Lower leg skin (tissue), 4 donors: ENCODE results near the gene RASSF5. TPM values are rescaled to one million over a fixed set of nuclear protein-coding genes. Genes with fewer than 3 reads are reported as not detected.

Experiments
- DNase-seq, 2 donors: peaks; one replicate each; pipeline ENCODE4 v3.0.0-alpha.2; 2019; ENCODE audit warnings: low spot score in 2 of 2
- H3K4me3 ChIP-seq: fragments of 200-600 bp; sonication (generic); 2 replicates; pipeline ENCODE4 v1.5.1; 2017; ENCODE audit warnings: mild to moderate bottlenecking, low read depth; ENCODE audit not compliant: poor library complexity, severe bottlenecking
- POLR2A ChIP-seq, 2 donors: fragments of 450-650 bp; IDR thresholded peaks; one replicate each; pipeline ENCODE4 v1.6.1; 2016 to 2017; ENCODE audit warnings: antibody characterized with exemption in 2 of 2, mild to moderate bottlenecking in 1 of 2, moderate library complexity in 1 of 2
- WGBS, 2 donors: methylation state at CpG; one replicate each; pipeline ENCODE4 v1.1.5; 2018; 5-methylcytosine and 5-hydroxymethylcytosine counted together
- intact Hi-C: fragments of 100-400 bp; cut with DNase I; formaldehyde crosslinking; loops from one replicate; pipeline ENCODE4 v1.15.0; 2023; ENCODE audit warnings: low total_unique reads
- total RNA-seq, 4 donors: library from RNA; depleted of rRNA; stranded (reverse); fragments of >200 nt; gene quantifications; one replicate each; pipeline ENCODE4 v1.1.0, GENCODE V29; 2016
- TF ChIP-seq, protein P1 (sequence below), 3 donors: fragments of 450-650 bp; IDR thresholded peaks; one replicate each; pipeline ENCODE4 v1.5.1; 2016; ENCODE audit warnings: antibody characterized with exemption in 3 of 3, mild to moderate bottlenecking in 3 of 3, moderate library complexity in 2 of 3

The RASSF5 gene
- total RNA-seq, 4 donors from 2014 or later = 81.3 to 102 (median 86.1) TPM

DNA sequence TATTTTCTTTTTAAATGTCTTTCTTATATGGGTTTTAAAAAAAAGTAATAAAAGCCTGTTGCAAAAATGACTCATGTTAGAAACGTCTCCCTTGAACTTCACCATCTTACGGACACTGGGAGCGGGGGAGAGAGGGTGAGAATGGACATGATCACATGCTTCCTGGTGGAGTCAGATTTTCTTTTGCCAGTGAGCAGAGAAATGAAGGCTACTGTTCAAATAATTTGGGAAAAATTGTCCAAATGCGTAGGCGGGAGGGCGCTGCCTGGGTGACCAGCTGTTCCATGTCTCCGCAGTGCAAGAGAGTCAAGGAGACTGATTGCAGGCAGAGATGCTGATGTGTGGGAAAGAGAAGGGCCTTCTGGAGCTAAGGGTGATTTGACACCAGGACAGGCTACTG is 81.9 kb downstream of the RASSF5 start:
- H3K4me3 ChIP-seq = no peak overlapping the region
- no peak for DNase-seq
- 66 to 71% methylated on average over 7 of the region's 7 CpGs for WGBS, 2 donors
- intact Hi-C loops = no loop called here
- no peak for TF ChIP-seq POLR2A (IDR thresholded peaks at IDR 0.05)
- TF ChIP-seq, protein P1, sequence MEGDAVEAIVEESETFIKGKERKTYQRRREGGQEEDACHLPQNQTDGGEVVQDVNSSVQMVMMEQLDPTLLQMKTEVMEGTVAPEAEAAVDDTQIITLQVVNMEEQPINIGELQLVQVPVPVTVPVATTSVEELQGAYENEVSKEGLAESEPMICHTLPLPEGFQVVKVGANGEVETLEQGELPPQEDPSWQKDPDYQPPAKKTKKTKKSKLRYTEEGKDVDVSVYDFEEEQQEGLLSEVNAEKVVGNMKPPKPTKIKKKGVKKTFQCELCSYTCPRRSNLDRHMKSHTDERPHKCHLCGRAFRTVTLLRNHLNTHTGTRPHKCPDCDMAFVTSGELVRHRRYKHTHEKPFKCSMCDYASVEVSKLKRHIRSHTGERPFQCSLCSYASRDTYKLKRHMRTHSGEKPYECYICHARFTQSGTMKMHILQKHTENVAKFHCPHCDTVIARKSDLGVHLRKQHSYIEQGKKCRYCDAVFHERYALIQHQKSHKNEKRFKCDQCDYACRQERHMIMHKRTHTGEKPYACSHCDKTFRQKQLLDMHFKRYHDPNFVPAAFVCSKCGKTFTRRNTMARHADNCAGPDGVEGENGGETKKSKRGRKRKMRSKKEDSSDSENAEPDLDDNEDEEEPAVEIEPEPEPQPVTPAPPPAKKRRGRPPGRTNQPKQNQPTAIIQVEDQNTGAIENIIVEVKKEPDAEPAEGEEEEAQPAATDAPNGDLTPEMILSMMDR (IDR thresholded peaks at IDR 0.05) = no peak

DNA sequence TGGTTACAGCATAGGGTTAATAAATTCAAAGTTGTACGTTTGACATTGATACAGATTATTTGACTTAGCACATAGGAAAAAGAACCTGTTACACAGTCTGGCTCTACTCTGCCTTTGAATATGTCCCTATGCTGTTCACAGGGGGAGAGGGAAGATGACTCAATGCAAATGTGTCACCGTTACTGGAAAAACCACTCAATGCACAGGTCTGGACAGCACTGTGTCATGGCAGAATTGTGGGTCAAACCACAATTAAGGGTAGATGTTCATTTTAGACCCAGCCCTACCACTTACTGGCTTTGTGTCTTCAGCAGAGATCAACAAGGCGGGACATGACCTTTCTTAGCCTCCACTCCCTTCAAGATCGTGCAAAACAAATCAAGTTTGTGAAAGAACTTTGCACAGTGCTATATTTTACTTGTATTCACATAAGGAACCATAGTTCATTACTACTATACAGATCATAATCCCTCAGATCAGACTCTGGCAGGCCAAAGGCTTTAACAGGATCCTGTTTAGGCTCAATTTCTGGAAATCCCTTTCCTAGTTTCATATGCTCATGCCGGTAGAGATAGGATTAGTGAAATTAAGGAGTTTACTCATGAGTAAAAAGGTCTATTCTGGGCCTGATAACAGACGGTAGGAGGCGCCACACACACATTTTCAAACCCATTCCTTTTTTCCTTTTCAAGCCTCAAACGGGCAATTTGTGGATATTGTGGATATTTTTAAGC is 82.9 kb downstream of the RASSF5 start:
- DNase-seq = no peak
- TF ChIP-seq, protein P1 (IDR thresholded peaks at IDR 0.05) = no peak
- no peak for TF ChIP-seq POLR2A (IDR thresholded peaks at IDR 0.05)
- 50 to 54% methylated on average over 8 of the region's 8 CpGs for WGBS, 2 donors
- intact Hi-C loops = no loop called here
- no peak overlapping the region for H3K4me3 ChIP-seq

DNA sequence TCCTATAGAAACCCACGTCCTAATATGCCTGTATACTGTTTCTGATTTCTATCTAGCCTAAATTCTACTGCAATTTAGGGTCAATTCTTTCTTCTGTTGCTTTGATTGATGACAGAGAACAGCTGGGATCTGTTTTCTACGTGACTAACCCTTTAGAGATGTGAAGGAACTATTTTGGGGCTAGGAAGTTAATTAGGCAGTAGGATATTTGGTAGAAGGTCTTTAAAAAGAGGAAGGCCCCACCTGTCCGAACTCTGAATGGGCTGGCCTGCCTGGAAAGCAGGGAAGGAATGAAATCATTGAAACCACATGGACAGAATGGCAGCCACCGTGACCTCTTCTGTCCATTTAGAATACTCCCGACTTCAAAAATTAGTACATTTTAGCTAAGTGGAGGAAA is 83.9 kb downstream of the RASSF5 start:
- intact Hi-C loops = no loop called here
- TF ChIP-seq, protein P1 (IDR thresholded peaks at IDR 0.05) = no peak
- no peak for TF ChIP-seq POLR2A (IDR thresholded peaks at IDR 0.05)
- 85 to 90% methylated on average over 5 of the region's 5 CpGs for WGBS, 2 donors
- DNase-seq = no peak
- no peak overlapping the region for H3K4me3 ChIP-seq

DNA sequence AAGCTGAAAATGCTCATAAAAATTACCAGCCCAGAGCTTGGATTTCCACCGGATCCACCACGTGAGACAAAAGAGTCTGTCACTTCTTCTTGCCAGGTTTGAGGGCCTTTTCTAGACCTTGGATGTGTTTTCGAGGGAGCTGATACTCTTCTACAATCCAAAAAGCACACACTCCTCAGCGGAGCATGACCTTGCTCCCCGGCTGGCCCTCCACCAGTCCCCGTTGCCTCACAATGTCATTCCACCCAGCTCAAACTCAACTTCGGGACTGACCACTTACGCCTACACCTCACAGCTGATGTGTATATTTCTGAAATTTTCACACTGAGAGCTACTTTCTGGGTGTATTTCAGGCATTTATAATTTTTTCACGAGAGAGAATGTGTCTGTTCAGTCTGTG is 84.4 kb downstream of the RASSF5 start:
- TF ChIP-seq, protein P1 (IDR thresholded peaks at IDR 0.05) = no peak
- no peak for TF ChIP-seq POLR2A (IDR thresholded peaks at IDR 0.05)
- intact Hi-C loops = no loop called here
- no peak for DNase-seq
- WGBS, 2 donors = 90 to 93% methylated on average over 9 of the region's 9 CpGs
- H3K4me3 ChIP-seq = no peak overlapping the region

DNA sequence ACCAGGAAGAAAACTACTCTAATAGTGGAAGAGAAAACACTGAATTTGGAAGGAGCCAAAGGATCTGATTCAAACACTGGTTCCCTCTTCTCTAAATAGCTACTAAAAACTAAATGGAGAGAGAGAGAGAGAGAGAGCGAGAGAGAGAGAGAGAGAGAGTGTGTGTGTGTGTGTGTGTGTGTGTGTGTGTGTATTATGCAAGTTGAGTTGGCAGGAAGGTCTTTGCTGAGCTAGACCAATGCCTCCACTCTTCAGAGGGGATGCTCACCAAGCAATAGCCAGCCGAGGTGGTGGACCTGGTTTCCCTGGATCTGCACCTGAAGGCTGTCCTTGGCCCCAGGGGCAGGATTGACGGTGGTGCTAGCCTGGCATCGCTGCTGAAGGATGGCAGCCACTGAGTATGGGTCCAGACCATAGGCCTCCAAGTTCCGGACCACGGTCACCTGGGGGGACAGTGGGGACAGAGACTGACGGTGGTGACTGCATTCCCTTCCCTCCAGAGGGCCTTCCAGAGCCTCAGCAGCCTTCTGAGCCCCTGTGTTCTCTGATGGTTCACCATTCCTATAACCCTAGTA is 86.1 kb downstream of the RASSF5 start:
- H3K4me3 ChIP-seq = no peak overlapping the region
- TF ChIP-seq, protein P1 (IDR thresholded peaks at IDR 0.05) = no peak
- TF ChIP-seq POLR2A (IDR thresholded peaks at IDR 0.05) = no peak
- no peak for DNase-seq
- intact Hi-C loops = no loop called here
- 81 to 91% methylated on average over 7 of the region's 7 CpGs for WGBS, 2 donors
